Fibroblast of lung (primary cell): ENCODE results near the gene CHM. TPM values are rescaled to one million over a fixed set of nuclear protein-coding genes. Genes with fewer than 3 reads are reported as not detected.

Experiments
- DNase-seq, 2 donors: peaks; one replicate each; pipeline versions ENCODE4 v3.0.0 to v3.0.0-alpha.2; 2010; ENCODE audit warnings: low read depth in 2 of 2
- H2AFZ ChIP-seq: 2 replicates; pipeline ENCODE4 v1.5.1; 2012; ENCODE audit warnings: low read length, control low read depth, inconsistent platforms
- H3K27ac ChIP-seq: 2 replicates; pipeline ENCODE4 v1.5.1; 2011; ENCODE audit warnings: low read length, control low read depth; ENCODE audit not compliant: insufficient read depth
- H3K27me3 ChIP-seq: 2 replicates; pipeline ENCODE4 v1.5.1; 2011; ENCODE audit warnings: mild to moderate bottlenecking, low read length; ENCODE audit not compliant: control insufficient read depth, insufficient read depth
- H3K36me3 ChIP-seq: 2 replicates; pipeline ENCODE4 v1.5.1; 2011; ENCODE audit warnings: low read length; ENCODE audit not compliant: control insufficient read depth, insufficient read depth
- H3K4me1 ChIP-seq: 2 replicates; pipeline ENCODE4 v1.5.1; 2011; ENCODE audit warnings: low read length; ENCODE audit not compliant: control insufficient read depth, insufficient read depth; ENCODE audit errors: extremely low read depth
- H3K4me2 ChIP-seq: 2 replicates; pipeline ENCODE4 v1.5.1; 2011; ENCODE audit warnings: low read length, control low read depth; ENCODE audit not compliant: insufficient read depth; ENCODE audit errors: extremely low read depth
- H3K4me3 ChIP-seq, 4 experiments: fragments of 200-600 bp in 1 of 4; sonication (generic) in 1 of 4; replicated peaks in 1 of 4; 2 replicates each; pipeline ENCODE4 v1.5.1; 2011 to 2016; ENCODE audit warnings: low read length in 4 of 4, low read depth in 3 of 4, mild to moderate bottlenecking in 3 of 4, control low read depth in 2 of 4, inconsistent platforms in 1 of 4, mixed read lengths in 1 of 4; ENCODE audit not compliant: insufficient read depth in 1 of 4; ENCODE audit errors: control extremely low read depth in 1 of 4
- H3K79me2 ChIP-seq: 2 replicates; pipeline ENCODE4 v1.5.1; 2012; ENCODE audit warnings: mild to moderate bottlenecking, low read length, inconsistent platforms; ENCODE audit not compliant: control insufficient read depth, insufficient read depth
- H3K9ac ChIP-seq: 2 replicates; pipeline ENCODE4 v1.5.1; 2011; ENCODE audit warnings: mild to moderate bottlenecking, low read length, control low read depth; ENCODE audit not compliant: insufficient read depth
- H3K9me3 ChIP-seq: 2 replicates; pipeline ENCODE4 v1.5.1; 2012; ENCODE audit warnings: low read depth, low read length; ENCODE audit not compliant: control insufficient read depth, insufficient read depth
- H4K20me1 ChIP-seq: 2 replicates; pipeline ENCODE4 v1.5.1; 2011; ENCODE audit warnings: low read length; ENCODE audit not compliant: control insufficient read depth, insufficient read depth; ENCODE audit errors: extremely low read depth
- CTCF ChIP-seq, 2 donors: IDR thresholded peaks in 1 of 2; conservative IDR thresholded peaks in 1 of 2; 1 replicate in 1 of 2; 2 replicates in 1 of 2; pipeline ENCODE4 v1.5.1; 2011 to 2012; ENCODE audit warnings: low read length in 2 of 2, control low read depth in 1 of 2, inconsistent platforms in 1 of 2, low read depth in 1 of 2, mild to moderate bottlenecking in 1 of 2
- EZH2 ChIP-seq: IDR thresholded peaks from 2 replicates; pipeline ENCODE4 v1.5.1; 2012; ENCODE audit warnings: low read length, control low read depth, mild to moderate bottlenecking; ENCODE audit errors: missing control alignments
- polyA plus RNA-seq, 2 donors: library from polyadenylated mRNA; depleted of rRNA in 1 of 2; stranded (reverse) in 1 of 2; unstranded in 1 of 2; fragments of >200 nt; gene quantifications; 2 replicates each; pipeline ENCODE4 v1.2.1, GENCODE V29; 2011 to 2012; ENCODE audit warnings: missing spikeins in 1 of 2
- total RNA-seq: library from RNA; depleted of rRNA; stranded (reverse); fragments of >200 nt; gene quantifications from 2 replicates; pipeline ENCODE4 v1.2.1, GENCODE V29; 2014

Gene CHM
- total and polyA plus RNA-seq, 2 donors (not counting 1 experiment from before 2014, with no cell fraction given) = 22.4 to 33.4 TPM

- Histone ChIP-seq H3K4me3 (no peak overlapping the region), H3K4me2 (no peak overlapping the region), H3K27ac (no peak overlapping the region), H2AFZ (no peak overlapping the region), H3K9me3 (no peaks in the 10 kb centered on the region), H3K9ac (no peak overlapping the region), H3K79me2 (peaks cover 6% of the 10 kb centered on the region), H4K20me1 (no peaks in the 10 kb centered on the region), H3K36me3 (no peaks in the 10 kb centered on the region), H3K4me1 (no peaks in the 10 kb centered on the region), H3K27me3 (no peaks in the 10 kb centered on the region)
- DNase-seq = no peak
- TF ChIP-seq EZH2 = no peak
- TF ChIP-seq CTCF (conservative IDR thresholded peaks at IDR 0.05 in 1 of 2, IDR thresholded peaks at IDR 0.05 in 1 of 2; ENCODE audit: low read depth in 1 of 2, low read length in 2 of 2) = no peak
These were observed 18.7 kb downstream of the CHM start for GRCh38 chrX:86028681-86029080.

- H3K27me3 ChIP-seq = no peaks in the 10 kb centered on the region
- H3K9ac ChIP-seq = no peak overlapping the region
- no peak overlapping the region for H3K4me2 ChIP-seq
- H3K27ac ChIP-seq = no peak overlapping the region
- H3K4me1 ChIP-seq = no peaks in the 10 kb centered on the region
- no peaks in the 10 kb centered on the region for H4K20me1 ChIP-seq
- no peak overlapping the region for H2AFZ ChIP-seq
- H3K36me3 ChIP-seq = no peaks in the 10 kb centered on the region
- DNase-seq = no peak
- H3K4me3 ChIP-seq = no peak overlapping the region
- H3K79me2 ChIP-seq = no peaks in the 10 kb centered on the region
- H3K9me3 ChIP-seq = no peaks in the 10 kb centered on the region
- TF ChIP-seq CTCF (conservative IDR thresholded peaks at IDR 0.05 in 1 of 2, IDR thresholded peaks at IDR 0.05 in 1 of 2; ENCODE audit: low read depth in 1 of 2, low read length in 2 of 2) (no peak), EZH2 (no peak)
These were observed 23.5 kb downstream of the CHM start for GRCh38 chrX:86023811-86024210.

- Histone ChIP-seq H3K4me3 (no peak overlapping the region), H3K27me3 (no peaks in the 10 kb centered on the region), H3K9me3 (no peaks in the 10 kb centered on the region), H4K20me1 (no peaks in the 10 kb centered on the region), H2AFZ (no peak overlapping the region), H3K9ac (no peak overlapping the region), H3K4me1 (no peaks in the 10 kb centered on the region), H3K27ac (no peak overlapping the region), H3K79me2 (no peaks in the 10 kb centered on the region), H3K36me3 (no peaks in the 10 kb centered on the region), H3K4me2 (no peak overlapping the region)
- DNase-seq = no peak
- TF ChIP-seq CTCF (conservative IDR thresholded peaks at IDR 0.05 in 1 of 2, IDR thresholded peaks at IDR 0.05 in 1 of 2; ENCODE audit: low read depth in 1 of 2, low read length in 2 of 2) (no peak), EZH2 (no peak)
These were observed 25.6 kb downstream of the CHM start for GRCh38 chrX:86021652-86022289.
